ENCODE results near the gene ATE1. TPM values are rescaled to one million over a fixed set of nuclear protein-coding genes. Genes with fewer than 3 reads are reported as not detected.

The ATE1 gene
- total RNA-seq, 1 experiment from 2014 or later = 18.7 TPM

DNA sequence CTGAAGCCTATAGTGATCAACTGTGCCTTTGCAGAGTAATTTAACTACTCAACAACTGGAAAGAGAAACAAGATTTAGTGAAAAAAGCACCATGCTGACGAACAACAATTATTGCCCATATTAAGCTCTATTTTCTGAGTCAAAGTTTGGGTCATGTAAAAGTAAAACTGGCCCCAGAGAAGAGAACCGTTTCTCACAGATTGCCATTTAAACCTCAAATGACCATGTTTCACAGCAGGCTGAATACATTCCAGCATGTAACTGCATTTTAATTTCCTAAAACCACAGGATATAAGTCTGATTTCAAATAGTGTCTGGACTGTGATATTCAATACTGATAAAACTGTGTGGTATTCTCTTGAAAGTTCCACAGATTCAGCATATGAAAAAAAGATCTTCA is 140.7 kb downstream of the ATE1 start:
- Mint-ChIP-seq H3K9me3 (ENCODE audit: low read depth, unreplicated experiment) (no peaks in the 10 kb centered on the region), H3K27me3 (ENCODE audit: unreplicated experiment) (no peaks in the 10 kb centered on the region), H3K27ac (ENCODE audit: unreplicated experiment) (no peak overlapping the region), H3K4me3 (ENCODE audit: low read depth, unreplicated experiment) (no peak overlapping the region), H3K4me1 (ENCODE audit: low read depth, unreplicated experiment) (peaks cover 13% of the 10 kb centered on the region), H3K36me3 (ENCODE audit: insufficient read depth, unreplicated experiment) (no peaks in the 10 kb centered on the region)
- intact Hi-C loops (cut with micrococcal nuclease; ENCODE audit: unreplicated experiment) = no loop called here
- DNase-seq = no peak
- TF ChIP-seq, protein P1, sequence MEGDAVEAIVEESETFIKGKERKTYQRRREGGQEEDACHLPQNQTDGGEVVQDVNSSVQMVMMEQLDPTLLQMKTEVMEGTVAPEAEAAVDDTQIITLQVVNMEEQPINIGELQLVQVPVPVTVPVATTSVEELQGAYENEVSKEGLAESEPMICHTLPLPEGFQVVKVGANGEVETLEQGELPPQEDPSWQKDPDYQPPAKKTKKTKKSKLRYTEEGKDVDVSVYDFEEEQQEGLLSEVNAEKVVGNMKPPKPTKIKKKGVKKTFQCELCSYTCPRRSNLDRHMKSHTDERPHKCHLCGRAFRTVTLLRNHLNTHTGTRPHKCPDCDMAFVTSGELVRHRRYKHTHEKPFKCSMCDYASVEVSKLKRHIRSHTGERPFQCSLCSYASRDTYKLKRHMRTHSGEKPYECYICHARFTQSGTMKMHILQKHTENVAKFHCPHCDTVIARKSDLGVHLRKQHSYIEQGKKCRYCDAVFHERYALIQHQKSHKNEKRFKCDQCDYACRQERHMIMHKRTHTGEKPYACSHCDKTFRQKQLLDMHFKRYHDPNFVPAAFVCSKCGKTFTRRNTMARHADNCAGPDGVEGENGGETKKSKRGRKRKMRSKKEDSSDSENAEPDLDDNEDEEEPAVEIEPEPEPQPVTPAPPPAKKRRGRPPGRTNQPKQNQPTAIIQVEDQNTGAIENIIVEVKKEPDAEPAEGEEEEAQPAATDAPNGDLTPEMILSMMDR (IDR thresholded peaks at IDR 0.05; ENCODE audit: unreplicated experiment) = no peak
- BruUV-seq (replicated peaks) = no TSS peak
- CTCF ChIA-PET = no interaction called here

DNA sequence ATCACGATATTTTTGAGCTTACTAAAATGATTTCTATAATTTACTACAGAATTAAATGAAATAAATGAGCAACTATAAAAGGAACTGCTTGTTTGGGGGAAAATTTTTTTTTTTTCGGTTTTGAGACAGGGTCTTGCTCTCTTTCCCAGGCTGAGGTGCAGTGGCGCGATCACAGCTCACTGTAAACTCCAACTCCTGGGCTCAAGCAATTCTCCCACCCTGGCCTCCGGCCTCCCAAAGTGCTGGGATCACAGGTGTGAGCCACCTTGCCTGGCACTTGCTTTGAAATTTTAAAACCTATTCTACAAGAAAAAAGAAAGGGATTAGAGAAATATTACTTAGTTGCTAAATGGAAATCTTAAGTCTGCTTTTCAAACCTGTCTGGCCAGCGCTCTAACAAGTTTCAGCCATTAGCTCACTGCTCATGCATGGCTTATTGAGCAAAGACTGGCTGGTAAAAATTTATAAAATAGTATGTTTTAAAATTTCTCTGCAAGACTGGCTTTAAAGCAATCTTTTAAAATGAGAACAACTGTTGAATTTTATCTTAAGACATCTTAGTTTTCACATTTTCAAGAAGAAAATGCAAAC is 144.0 kb downstream of the ATE1 start:
- TF ChIP-seq, protein P1 (IDR thresholded peaks at IDR 0.05; ENCODE audit: unreplicated experiment) = no peak
- H3K27ac Mint-ChIP-seq (ENCODE audit: unreplicated experiment) = no peak overlapping the region
- intact Hi-C loops (cut with micrococcal nuclease; ENCODE audit: unreplicated experiment) = no loop called here
- no peaks in the 10 kb centered on the region for H3K27me3 Mint-ChIP-seq (ENCODE audit: unreplicated experiment)
- BruUV-seq (replicated peaks) = no TSS peak
- no peaks in the 10 kb centered on the region for H3K9me3 Mint-ChIP-seq (ENCODE audit: low read depth, unreplicated experiment)
- no peak for DNase-seq
- CTCF ChIA-PET = no interaction called here
- peaks cover 12% of the 10 kb centered on the region for H3K4me1 Mint-ChIP-seq (ENCODE audit: low read depth, unreplicated experiment)
- no peak overlapping the region for H3K4me3 Mint-ChIP-seq (ENCODE audit: low read depth, unreplicated experiment)
- H3K36me3 Mint-ChIP-seq (ENCODE audit: insufficient read depth, unreplicated experiment) = no peaks in the 10 kb centered on the region

DNA sequence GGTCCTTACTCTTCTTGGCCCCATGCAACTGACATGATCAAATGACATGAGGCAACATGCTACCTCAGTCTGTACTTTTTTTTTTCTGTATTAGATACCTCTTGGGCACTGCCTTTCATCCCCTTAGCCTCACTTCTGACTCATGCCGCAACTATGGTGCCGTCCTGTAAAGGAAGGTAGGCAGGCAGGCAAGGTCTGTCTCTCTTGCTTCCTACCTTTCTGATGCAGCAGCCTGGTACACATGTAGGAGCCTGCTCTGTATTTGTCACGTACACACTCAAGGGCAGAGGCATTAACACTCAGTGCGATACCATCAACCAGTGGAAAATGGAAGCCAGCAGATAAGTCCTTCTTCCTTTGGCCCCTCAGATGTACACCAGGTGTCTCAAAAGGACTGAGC is 146.7 kb downstream of the ATE1 start:
- H3K4me1 Mint-ChIP-seq (ENCODE audit: low read depth, unreplicated experiment) = no peaks in the 10 kb centered on the region
- H3K9me3 Mint-ChIP-seq (ENCODE audit: low read depth, unreplicated experiment) = no peaks in the 10 kb centered on the region
- no TSS peak for BruUV-seq (replicated peaks)
- no peak overlapping the region for H3K4me3 Mint-ChIP-seq (ENCODE audit: low read depth, unreplicated experiment)
- no peaks in the 10 kb centered on the region for H3K36me3 Mint-ChIP-seq (ENCODE audit: insufficient read depth, unreplicated experiment)
- DNase-seq = no peak
- TF ChIP-seq, protein P1 (IDR thresholded peaks at IDR 0.05; ENCODE audit: unreplicated experiment) = no peak
- H3K27ac Mint-ChIP-seq (ENCODE audit: unreplicated experiment) = no peak overlapping the region
- no peaks in the 10 kb centered on the region for H3K27me3 Mint-ChIP-seq (ENCODE audit: unreplicated experiment)
- CTCF ChIA-PET = interaction anchor here (0.6 kb wide), 1 partner anchor 882 kb away, joined by 3 read pairs; no protein-coding TSS in a partner anchor
- intact Hi-C loops (cut with micrococcal nuclease; ENCODE audit: unreplicated experiment) = no loop called here

DNA sequence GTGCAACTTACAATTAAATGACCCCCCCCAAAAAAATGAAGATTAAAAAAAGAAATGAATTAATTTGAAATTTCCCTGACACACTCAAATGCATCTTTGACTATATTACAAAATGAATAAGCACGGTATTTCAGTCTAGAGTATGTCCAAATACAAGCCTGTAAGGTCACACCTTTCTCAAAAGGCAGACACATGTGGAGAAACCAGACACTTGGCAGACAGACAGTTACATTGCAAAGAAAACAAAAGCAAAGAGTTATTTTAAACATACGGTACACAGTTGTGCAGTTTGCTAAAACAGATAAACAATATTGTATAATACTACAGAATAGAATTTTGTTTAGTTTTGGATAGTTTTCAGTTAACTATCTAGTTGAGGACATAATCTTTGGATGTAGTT is 153.0 kb downstream of the ATE1 start:
- no peak overlapping the region for H3K4me3 Mint-ChIP-seq (ENCODE audit: low read depth, unreplicated experiment)
- DNase-seq = no peak
- TF ChIP-seq, protein P1 (IDR thresholded peaks at IDR 0.05; ENCODE audit: unreplicated experiment) = no peak
- no peaks in the 10 kb centered on the region for H3K9me3 Mint-ChIP-seq (ENCODE audit: low read depth, unreplicated experiment)
- H3K4me1 Mint-ChIP-seq (ENCODE audit: low read depth, unreplicated experiment) = no peaks in the 10 kb centered on the region
- CTCF ChIA-PET = no interaction called here
- no peak overlapping the region for H3K27ac Mint-ChIP-seq (ENCODE audit: unreplicated experiment)
- BruUV-seq (replicated peaks) = no TSS peak
- no peaks in the 10 kb centered on the region for H3K27me3 Mint-ChIP-seq (ENCODE audit: unreplicated experiment)
- no peaks in the 10 kb centered on the region for H3K36me3 Mint-ChIP-seq (ENCODE audit: insufficient read depth, unreplicated experiment)
- intact Hi-C loops (cut with micrococcal nuclease; ENCODE audit: unreplicated experiment) = no loop called here

All from Calu3 (cell line).